Gastroesophageal sphincter (tissue), 3 donors: ENCODE results near the gene RAB8A.

Source experiments
- POLR2A ChIP-seq, 2 donors: fragments of 450-650 bp; IDR thresholded peaks; one replicate each; pipeline ENCODE4 v1.6.1; 2017; ENCODE audit warnings: antibody characterized with exemption in 2 of 2, mild to moderate bottlenecking in 2 of 2, moderate library complexity in 1 of 2
- TF ChIP-seq, protein P1 (sequence below), 4 experiments: fragments of 200-600 bp in 2 of 4; fragments of 450-650 bp in 2 of 4; sonication (generic) in 1 of 4; IDR thresholded peaks; one replicate each; pipeline ENCODE4 v1.5.1; 2017 to 2019; ENCODE audit warnings: antibody characterized with exemption in 4 of 4, mild to moderate bottlenecking in 2 of 4, moderate library complexity in 2 of 4

DNA sequence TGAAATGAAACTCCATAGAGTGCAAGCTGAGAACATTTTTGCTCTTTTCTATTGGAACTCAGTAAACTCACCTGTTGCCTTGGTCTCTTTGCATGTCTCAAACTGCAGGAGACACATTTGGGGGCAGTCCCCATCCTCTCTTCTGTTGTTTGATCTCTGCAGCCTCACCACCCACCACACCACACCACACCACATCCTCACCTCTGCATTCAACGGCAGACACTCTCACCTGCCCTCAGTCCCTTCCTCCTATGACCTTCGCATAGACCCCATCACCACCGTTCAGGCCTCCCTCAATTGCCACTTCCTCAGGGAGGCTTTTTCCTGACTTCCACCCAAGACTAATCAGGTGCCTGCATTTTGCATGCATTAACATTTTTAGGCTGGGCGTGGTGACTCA lies 49.7 kb upstream of the RAB8A start:
- TF ChIP-seq POLR2A (IDR thresholded peaks at IDR 0.05) = no peak
- TF ChIP-seq, protein P1, sequence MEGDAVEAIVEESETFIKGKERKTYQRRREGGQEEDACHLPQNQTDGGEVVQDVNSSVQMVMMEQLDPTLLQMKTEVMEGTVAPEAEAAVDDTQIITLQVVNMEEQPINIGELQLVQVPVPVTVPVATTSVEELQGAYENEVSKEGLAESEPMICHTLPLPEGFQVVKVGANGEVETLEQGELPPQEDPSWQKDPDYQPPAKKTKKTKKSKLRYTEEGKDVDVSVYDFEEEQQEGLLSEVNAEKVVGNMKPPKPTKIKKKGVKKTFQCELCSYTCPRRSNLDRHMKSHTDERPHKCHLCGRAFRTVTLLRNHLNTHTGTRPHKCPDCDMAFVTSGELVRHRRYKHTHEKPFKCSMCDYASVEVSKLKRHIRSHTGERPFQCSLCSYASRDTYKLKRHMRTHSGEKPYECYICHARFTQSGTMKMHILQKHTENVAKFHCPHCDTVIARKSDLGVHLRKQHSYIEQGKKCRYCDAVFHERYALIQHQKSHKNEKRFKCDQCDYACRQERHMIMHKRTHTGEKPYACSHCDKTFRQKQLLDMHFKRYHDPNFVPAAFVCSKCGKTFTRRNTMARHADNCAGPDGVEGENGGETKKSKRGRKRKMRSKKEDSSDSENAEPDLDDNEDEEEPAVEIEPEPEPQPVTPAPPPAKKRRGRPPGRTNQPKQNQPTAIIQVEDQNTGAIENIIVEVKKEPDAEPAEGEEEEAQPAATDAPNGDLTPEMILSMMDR (IDR thresholded peaks at IDR 0.05) = no peak
